HK-2 (cell line): Measurements from ENCODE around the gene KCTD2.

ENCODE experiments used
- DNase-seq: peaks from one replicate; pipeline ENCODE4 v3.0.0-alpha.2; 2018; ENCODE audit not compliant: unreplicated experiment

The KCTD2 gene

DNA sequence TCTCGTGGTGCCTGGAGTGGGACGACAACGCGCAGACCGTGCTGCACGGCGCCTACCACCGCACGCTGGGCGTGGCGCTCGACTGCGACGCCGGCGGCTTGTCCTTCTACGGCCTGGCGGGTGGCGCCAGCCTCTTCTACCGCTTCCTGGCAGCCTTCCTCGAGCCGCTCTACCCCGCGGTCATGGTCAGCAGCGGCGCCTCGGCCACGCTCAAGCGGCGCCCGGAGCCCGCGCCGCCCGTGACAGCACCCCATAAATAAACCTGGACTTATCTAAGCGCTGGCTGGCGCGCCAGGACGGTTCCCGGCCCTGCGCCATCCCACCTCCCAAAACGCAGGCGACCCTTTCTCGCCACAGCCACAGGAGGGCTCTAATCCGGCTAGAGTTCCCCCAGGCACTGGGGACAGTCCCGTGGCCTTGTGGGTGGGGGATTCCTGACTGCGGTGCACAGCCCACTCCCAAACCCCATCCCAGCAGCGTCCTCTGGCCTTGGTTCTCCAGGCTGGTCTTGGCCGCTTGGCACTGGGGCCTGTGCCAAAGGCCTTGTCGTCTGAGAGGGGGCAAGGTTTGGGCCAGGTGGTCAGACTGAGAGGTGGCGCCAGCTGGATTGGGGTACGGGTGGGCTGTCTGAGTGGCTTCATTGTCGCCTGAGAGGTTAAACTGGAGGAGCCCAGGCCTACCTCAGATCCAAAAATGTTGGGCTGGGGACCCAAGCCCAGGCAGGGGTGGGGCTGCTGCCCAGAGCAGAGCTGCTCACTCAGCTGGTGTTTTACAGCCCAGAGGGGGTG lies 30.7 kb downstream of the KCTD2 start:
- DNase-seq = no peak

GRCh38 chr17:75078284-75079022 lies 31.4 kb downstream of the KCTD2 start:
- DNase-seq = peak; percentile 84

GRCh38 chr17:75079023-75079373 lies 32.0 kb downstream of the KCTD2 start:
- no peak for DNase-seq

- DNase-seq = no peak
Observed at GRCh38 chr17:75081611-75082540, 34.9 kb downstream of the KCTD2 start.

DNA sequence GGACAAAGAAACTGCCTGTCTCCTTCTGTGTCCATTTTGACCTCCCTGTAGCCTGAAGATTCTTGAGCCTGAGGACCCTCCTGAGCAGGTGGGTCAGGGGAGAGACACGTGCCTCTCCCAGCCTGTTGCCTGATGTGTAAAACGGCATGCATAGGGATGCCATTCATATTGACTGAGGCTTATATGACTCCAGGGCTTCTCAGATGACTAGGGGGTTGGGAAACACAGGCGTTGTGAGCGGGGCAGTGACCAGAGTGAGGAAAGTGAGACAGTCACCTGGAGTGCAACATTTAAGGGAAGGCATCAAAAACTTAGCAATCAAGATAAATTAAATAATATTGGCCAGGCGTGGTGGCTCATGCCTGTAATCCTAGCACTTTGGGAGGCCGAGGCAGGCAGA lies 35.7 kb downstream of the KCTD2 start:
- DNase-seq = no peak

- no peak for DNase-seq
Observed at GRCh38 chr17:75084039-75084660, 37.1 kb downstream of the KCTD2 start.

DNA sequence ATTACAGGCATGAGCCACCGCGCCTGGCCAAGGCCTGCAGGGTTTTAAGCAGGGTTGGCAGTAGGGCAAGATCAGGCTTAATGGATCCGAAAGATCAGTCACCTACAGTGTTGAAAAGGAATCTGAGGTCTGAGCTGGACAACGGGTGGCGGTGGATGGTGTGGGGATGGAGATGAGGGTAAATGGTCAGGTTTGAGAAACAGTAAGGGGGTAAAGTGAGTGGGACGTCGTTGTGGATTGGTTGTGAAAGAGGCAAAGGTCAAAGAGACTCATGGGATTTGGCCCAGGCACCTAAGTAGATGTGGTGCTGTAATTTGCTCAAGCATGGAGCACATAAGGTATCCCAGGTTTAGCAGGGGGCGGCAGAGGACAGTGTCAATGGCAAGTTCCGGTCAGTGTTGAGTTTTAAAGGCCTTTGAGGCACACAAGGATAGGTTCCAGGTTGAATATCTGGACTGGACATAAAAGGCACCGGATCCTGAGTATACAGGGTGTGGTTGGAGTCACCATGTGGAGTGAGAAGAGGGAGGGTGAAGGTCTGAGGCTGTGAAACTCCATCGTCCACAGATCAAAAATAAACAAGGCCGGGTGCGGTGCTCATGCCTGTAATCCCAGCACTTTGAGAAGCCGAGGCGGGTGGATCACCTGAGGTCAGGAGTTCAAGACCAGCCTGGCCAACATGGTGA lies 39.6 kb downstream of the KCTD2 start:
- no peak for DNase-seq

DNA sequence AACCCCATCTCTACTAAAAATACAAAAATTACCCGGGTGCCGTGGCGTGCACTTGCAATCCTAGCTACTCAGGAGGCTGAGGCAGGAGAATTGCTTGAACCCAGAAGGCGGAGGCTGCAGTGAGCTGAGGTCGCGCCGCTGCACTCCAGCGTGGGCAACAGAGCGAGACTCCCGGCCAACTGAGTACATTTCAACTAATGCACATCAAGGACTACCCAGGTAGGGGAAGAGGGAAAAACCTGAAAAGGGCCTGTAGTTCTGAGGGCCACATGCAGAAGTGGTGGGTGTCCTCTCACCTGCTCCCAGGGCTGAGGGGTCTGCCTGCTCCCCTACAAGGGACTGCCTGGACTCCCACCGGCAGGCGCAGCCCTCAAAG lies 40.1 kb downstream of the KCTD2 start:
- no peak for DNase-seq

DNA sequence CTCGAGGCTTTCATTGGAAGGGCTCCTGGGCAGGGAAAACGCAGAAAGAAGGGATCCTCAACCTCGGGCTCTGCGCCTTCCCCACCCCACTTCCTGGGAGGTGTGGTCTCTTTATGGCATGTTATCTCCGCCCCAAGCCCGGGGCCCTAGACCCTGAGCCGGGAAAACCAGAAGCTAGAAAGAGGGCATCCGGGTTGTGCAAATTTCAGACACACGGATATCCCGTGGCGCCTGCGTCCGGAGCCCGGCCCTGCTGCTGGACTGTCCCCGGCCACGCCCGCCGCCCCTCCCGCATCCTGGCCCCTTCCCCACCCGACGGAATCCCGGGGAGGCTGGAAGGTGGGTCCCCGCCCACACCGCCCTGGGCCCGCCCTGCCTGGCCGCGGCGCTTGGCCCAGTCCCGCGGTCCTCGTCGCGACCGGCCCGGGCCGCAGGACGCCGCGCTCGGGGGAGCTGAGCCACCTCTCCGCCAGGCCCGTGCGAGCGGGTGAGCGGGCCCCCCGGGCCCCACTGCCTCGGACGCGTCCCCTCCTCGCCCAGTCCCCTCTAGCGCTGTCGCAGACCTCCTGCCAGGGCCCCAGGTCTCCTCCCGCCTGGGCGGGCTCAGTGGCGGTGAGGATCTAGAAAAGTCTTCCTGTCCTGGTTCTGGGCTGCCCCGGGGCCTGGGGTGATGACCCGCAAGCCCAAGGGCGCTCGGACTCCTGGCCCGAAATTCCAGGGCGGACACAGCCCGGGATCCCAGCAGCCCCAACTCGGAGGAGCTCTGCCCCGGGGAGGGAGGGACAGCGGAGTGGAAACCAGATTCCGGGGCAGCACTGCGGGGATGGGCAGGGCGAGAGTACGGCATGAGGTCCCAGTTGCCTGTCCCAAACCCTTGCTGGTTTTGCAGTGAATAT lies 40.8 kb downstream of the KCTD2 start, which contains the start of gene SLC16A5:
TSS of gene SLC16A5 (plus strand) at position 397 of the 896 bp plus-strand sequence. CDS start 5,683 bp downstream, outside the sequence.
- DNase-seq = peak; percentile 90

DNA sequence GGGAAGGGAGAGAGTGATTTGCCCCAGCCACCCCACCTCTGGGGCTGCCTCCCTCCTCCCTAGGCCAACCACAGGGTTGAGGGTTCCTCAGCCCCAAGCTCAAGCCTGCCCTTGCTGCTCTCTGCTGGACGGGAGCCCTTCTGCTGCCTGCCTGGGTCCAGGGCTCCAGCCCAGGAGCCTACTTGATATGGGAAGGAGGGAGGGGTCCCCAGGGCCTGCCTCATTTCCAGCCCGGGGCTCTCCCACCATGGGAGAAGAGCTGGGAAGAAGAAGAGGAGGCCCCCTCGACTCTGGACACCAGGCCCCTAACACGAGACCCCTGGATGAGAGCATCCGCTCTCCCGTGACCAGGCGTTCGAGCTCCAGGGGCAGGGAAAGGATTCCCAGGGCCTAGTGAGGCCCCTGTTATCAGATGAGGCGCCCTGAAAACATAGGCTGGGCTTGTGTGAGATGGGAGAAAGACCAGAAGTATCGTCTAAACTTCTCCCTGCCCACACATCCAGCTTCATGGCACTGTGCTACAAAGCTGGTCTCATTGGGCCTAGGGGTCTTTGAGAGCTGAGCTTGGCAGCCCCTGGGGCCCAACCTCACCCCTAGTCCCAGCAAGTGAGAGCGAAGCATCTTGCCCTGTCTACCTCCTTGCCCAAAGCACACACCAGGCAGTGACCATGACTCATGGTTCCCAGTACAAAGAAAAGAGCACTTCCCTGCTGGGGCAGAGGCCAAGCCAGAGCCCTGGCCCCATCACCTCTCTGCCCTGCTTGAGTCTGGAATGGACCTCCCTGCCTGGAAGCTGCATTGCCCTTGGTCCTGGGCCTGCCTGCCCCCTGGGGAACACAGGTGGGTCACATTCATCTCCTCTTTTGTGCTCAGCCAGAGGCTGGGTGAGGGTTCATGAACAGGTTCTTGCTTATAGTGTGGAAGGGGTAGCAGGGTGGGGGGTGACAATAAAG lies 41.7 kb downstream of the KCTD2 start:
- DNase-seq = peak; percentile 46

GRCh38 chr17:75090871-75091854 lies 44.1 kb downstream of the KCTD2 start:
- no peak for DNase-seq

DNA sequence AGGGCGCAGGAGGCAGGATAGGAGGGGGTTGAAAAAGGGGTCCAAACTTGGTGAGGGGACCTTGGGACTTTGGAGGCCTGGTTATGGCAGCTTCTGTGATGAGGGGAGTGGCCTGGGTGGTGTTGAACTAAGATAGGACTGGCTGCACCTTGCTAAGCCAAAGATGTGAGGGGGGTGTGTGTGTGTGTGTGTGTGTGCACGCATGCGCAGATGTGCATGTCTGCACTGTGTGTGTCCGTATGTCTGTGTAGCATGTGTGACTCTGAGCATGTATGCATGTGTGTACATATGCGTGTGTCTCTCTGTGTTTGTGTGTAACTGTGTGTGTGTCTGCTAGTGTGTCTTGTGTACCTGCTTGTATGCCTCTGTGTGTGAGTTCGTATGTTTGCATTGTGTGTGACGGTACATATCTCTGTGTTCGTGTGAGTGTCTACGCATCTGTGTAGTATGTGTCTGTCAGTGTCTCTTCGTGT lies 44.9 kb downstream of the KCTD2 start:
- no peak for DNase-seq

- no peak for DNase-seq
Observed at GRCh38 chr17:75093548-75094158, 46.6 kb downstream of the KCTD2 start.

DNA sequence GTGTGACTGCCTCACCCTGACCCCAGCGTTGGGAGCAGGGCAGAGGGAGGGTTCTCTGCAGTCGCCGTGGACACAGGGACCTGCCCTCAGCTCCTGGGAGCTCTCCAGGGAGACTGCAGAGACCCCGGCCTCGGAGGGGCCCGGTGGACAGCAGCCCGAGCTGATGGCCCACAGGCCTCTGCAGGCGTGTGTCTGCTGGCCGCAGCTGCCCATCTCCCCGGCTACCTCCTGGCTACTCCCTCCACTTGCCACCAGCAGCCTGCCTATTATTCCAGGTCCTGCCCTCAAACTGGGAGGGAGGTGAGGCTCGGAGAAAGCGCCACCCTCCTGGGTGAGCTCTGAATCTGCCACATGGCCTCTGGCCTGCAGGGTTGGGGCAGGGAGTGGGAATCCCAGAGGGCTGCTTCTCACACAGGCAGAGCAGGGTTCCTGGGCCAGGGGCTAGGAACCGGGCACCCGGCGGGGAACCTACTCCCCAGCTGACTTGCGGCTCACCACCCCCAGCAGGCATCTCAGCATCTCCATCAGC lies 47.9 kb downstream of the KCTD2 start:
- no peak for DNase-seq

DNA sequence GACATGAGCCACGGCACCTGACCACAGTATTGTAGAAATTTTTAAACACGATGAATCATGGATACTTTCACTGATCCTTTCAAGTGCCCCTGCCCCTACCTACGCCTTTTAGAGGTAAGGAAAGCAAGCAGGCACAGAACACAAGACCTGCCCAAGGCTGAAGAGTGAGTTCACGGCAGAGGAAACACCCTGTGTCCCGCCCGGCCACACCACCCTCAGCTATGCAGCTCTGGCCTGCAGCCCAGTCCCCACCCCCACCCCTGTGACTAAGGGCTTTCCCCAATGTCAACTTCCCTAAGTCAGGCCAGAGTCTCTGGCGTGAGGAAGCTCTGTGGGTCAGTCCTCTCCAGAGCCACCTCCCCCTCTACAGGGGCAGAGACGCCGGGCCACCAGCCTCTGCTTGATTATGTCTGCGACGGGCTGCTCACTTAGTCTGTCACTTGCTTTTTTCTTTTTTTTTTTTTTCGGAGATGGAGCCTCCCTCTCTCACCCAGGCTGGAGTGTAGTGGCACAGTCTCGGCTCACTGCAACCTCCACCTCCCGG lies 49.1 kb downstream of the KCTD2 start:
- DNase-seq = peak; percentile 95

DNA sequence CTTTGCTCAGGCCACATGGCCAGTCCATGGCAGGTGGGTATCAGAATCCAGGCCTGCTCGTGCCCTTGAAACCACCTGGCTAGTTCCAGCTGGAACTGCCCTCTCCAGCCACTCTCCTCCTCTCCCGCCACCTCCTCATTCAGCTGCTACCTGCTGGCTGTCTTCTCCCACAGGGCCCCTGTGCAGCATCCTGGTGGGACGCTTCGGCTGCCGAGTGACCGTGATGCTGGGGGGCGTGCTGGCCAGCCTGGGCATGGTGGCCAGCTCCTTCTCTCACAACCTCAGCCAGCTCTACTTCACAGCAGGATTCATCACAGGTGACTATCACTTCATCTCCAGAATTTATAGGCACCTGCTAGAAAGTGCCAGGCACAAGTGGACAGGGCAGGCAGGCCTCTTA lies 50.8 kb downstream of the KCTD2 start:
- DNase-seq = no peak

- no peak for DNase-seq
Observed at GRCh38 chr17:75098861-75099260, 51.8 kb downstream of the KCTD2 start.
